ENCODE results near the gene PPARA.
A peak's percentile ranks its signal among the peaks of the same experiment; 100 is the strongest.
"Not testable (repeated sequence)": the region's sequence is repeated elsewhere in the genome, so short reads cannot be mapped to it uniquely, and the experiment has no call there.

Gene PPARA

DNA sequence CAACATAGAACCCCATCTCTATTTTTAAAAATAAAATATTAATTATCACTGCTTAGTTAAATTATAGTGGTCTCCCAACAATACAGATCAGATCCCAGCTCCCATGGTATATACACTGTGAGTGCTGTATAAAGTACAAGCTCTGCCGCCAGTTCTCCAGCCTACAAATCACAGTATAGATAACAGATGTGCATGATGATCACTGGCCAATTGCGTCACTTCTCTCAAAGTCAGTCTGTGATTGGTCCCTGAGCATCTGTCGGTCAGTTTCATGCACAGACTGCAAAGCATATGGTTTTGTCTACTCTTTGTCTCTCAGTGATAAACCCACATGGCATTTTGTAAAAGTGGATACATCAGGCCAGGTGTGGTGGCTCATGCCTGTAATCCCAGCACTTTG is 15.7 kb downstream of the PPARA start:
- DNase-seq: no peak

DNA sequence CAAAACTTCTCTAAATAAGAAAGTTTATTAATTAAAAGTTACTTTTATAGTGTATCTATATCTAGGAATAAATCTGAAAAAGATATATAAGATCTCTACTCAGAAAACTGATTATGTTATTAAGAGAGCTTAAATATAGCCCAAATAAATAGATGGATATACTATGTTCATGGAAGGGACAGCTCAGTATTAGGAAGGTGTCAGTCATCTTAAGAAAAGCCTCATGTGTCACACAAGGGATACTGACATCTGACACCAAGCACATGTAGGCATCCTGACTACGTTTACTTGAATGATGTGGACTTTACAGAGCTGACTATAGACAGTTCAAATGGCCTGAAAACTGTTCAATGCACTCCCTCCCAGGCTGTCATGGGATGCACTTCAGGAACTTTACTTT is 19.3 kb downstream of the PPARA start:
- no peak for DNase-seq

DNA sequence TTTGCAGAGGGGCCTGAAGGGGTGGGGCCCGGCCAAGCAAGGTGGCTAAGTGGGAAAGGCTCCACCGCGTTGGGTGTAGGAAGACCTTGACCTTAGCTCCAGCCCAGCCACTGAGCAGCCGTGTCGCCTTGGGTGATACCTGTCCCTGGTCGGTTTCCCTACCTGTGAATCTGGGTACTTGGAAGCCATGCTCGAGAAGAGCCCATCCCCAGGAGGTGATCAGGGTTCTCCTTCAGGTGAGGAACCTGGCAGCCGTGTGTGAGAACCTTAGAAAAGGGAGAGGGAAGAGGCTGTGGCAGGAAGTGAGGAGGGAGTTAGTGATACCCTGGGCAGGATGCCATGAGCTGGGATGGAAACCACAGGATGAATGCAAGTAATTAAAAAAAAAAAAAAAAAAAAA is 21.6 kb downstream of the PPARA start:
- no peak for DNase-seq

DNA sequence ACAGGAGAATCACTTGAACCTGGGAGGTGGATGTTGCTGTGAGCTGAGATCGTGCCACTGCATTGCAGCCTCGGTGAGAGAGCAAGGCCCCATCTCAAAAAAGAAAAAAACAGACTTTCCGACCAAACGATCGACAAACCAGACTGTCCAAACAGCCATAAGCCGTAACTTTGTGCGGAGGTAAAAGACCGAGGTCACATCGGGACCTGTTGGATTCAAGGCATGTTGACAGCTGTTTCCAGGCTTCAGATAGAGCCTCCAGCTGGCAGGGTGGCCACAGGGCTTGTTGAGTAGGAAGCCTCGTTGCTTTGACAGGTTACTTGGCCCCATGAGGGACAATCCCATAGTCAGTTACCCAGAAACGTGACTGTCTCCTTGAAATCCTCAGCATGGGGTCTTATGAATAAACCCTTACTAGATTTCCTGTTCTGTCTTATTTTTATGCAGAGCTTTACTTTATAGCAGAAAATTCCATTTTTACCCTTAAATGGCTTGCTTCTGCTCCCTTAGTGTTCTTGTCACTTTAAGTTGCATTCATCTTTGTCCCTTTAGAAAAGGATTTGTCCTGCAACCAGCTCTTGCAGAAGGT is 22.3 kb downstream of the PPARA start:
- DNase-seq: no peak

DNA sequence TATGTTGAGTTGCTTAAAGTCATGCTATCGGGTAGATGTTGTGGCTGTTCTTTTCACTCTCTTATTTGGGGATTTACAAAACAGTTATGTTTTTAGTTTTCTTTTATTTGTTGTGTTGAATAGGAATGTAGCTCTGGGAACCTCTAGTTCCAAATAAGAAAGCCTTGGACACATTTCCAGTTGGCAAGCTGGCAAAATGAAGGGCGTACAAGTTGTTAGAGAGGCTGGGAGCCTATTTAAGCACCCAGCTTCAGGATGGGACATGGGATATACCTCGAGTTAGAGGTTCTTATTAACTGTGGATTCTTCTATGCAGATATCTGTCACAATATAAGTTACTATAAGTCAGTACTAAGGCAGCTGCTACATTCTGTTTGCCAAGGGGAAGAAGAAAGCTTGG is 22.8 kb downstream of the PPARA start:
- peak in 3 of 56 donors; percentile 12 to 24 (median 14) for DNase-seq

DNA sequence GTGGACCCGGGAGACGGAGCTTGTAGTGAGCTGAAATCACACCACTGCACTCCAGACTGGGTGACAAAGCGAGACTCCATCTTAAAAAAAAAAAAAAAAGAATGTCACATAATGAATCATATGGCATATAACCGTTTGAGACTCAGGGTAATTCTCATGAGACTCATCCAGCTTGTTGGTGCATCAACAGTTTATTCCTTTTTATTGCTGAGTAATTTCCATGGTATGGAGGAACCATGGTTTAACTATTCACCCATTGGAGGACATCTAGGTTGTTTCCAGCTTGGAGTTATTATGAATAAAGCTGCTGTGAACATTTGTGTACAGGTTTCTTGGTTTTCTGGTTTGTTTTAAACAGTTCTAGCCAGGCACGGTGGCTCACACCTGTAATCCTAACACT is 25.3 kb downstream of the PPARA start:
- DNase-seq: no peak

DNA sequence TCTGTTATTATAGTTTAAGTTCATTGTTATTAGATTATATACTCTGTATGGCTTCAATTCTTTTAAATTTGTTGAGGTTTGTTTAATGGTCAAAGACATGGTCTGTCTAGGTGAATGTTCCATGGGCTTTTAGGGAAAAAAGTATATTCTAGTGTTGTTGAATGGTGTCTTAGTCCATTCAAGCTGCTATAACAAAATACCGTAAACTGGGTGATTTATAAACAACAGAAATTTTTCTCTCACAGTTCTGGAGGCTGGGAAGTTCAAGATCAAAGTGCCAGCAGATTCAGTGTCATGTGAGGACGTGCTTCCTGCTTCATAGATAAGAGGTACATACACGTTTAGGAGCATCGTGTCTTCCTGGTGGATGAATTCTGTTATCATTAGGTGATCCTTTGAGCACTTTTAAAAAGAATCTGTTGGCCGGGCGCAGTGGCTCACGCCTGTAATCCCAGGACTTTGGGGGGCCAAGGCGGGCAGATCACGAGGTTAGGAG is 26.2 kb downstream of the PPARA start:
- no peak for DNase-seq

DNA sequence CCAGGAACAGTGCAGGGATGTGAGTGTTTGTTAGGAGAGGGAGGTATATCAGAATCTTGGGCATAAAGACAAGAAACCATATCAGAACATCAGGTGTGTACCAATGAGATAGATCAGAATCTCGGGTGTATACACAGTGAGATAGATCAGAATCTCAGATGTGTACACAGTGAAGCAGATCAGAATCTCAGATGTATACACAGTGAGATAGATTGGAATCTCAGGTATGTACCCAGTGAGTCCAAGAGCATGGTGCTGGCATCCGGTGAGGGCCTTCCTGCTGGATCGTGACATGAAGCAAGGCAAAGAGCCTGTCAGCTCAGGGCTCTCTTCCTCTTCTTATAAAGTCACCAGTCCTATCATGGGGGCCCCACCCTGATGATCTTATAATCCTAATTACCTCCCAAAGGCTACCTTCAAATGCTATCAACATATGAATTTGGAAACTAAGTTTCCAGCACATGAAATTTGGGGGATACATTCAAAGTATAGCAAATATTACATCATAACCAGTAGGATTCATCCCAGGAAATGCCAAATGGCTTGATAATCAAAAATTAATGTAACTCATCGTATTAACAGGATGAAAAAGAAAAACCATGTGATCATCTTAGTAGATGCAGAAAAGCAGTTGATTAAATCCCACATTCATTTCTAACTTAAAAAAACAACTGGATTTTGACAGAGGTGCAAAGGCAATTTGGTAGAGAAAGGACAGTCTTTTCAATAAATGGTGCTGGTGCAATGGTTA is 28.6 kb downstream of the PPARA start:
- DNase-seq: no peak

DNA sequence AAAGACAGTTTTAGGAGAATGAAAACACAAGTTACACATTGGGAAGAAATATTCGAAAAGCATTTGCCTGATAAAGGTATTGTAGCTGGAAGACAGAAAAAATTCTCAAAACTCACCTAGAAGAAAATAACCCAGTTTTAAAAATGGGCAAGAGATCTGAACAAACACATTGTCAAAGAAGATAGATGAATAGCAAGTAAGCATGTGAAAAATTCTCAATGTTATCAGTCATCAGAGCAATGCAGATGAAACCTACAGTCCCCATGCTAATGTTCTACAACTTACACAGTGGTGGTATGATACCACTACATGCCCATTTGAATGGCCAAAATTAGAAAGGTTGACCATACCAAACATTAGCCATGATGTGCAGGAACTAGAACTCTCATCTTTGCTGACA is 29.4 kb downstream of the PPARA start:
- DNase-seq: no peak

DNA sequence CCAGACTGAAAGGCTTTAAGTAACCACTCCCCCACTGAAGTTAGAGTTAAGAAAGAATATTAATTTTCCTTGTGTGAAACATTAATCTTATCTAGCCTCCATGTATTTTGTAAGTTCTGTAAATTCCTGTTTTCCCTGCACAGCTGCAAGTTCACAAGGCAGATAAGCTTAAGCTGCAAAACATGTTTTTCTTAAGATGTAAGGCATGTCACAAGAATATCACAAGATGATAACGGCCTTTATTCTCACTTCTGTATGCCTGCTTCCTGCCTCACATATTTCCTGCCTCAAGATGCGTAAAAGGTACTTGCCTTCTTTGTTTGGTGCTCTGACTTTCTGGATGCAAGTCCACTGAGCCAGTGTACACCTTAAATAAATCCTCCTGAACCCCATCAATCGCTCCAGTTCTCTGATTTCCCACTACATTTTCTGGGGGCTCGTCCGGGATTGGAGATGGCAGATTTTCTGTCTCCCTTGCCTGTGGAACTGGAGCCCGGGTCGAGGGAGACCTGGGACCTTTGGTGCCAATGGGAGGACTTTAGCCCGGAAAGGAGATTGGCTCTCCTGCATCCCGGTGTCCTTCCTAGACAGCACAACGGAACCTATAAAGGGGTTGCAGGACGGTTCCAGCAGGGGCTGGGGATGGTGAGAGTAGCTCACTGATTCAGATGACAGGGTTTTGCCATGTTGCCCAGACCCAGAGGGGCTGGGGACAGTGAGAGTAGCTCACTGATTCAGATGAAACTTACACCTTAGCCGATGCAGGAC is 30.2 kb downstream of the PPARA start:
- no peak for DNase-seq

DNA sequence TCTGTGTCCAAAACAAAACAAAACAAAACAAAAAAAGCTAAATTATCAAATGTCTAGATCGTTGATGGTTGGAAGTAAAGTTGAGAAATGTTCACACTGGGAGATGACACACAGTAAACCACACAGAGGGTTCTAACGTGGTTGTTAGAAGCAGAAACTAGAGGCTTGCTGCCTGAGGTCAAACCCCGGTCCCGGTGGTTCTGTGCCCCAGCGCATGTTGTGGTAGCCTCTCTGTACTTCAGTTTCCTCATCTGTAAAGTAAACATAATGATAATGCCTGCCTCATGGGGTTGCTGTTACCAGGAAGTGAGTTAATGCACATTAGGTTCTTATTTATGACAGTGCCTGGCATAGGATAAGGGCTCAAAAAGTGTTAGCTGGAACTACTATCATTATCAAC is 33.4 kb downstream of the PPARA start:
- DNase-seq: no peak

DNA sequence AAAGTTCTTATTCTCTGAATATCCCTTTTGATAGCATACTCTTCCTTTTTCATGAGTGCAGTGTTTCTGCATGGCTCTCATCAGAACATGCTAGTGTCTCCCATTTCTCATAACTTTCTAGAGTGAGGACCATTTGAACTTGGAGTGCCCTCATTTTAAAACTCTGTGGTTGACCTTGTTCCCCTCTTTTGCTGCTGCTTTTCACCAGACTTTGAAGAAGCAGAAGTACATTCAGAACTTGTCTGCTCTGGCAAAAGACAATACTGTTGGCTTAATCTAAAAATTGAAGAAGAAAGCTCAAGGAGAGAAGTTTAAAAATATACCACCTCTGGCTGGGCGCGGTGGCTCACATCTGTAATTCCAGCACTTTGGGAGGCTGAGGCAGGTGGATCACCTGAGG is 35.0 kb downstream of the PPARA start:
- DNase-seq: no peak

DNA sequence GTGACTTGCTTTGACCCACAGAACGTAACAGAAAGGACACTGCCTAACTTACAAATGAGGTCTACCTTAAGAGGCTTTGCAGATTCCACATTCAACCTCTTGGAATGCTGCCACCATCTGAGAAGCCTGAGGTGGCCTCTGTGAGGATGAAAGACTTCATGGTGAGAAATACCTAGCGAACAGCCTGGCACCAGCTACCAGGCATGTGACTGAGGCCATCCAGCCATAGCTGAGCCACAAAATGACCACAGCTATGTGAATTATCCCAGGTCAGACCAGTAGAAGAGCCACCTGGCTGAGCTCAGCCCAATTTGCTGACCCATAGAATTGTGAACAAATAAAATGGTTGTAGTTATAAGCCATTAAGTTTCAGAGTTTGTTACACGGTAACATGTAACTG is 37.5 kb downstream of the PPARA start:
- no peak for DNase-seq

DNA sequence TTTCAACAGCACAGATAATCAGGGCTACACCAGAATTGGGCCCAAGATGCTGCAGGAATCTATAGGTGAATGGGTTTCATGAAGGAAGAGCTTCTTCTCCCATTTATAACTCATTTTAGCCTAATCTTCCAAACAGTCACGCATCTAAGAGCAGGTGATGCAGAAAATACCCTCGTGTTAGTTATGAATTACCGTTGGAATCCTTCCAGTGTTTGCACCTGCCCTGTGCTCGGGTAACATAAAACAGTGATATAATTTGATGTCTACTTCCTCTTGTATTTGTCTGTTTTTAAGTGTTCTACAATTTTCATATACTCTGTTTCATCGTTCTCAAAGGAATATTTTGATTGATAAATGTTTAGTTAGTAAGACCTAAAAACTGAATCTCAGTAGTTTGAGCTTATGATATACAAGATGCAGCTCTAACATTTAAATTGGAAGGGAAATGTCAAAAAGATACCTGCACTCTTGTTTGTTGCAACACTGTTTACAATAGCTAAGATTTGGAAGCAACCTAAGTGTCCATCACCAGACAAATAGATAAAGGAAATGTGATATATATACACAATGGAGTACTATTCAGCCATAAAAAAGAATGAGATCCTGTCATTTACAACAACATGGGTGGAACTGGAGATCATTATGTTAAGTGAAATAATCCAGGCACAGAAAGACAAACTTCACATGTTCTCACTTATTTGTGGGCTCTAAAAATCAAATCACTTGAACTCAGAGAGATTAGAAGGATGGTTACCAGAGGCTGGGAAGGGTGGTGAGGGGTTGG is 42.1 kb downstream of the PPARA start:
- no peak for DNase-seq

DNA sequence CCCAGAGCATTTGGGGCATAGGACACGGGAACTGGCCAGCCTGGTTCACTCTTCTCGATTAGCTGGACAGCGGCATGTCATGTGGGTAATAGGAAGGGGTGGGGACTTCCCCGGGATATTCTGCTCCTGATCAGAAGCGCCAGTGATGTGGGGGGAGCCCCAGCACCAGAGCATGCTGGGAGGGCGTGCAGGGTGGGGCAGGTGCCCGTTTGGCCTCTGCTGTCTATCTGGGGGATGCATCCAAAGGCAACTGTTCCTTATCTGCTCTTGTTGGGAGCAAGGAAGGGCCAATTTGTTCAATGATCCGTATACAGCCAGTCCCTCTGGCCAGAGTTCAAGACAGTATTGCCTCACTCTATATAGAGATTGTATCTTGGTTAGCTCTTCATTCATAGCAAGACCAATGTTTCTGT is 43.6 kb downstream of the PPARA start:
- no peak for DNase-seq

DNA sequence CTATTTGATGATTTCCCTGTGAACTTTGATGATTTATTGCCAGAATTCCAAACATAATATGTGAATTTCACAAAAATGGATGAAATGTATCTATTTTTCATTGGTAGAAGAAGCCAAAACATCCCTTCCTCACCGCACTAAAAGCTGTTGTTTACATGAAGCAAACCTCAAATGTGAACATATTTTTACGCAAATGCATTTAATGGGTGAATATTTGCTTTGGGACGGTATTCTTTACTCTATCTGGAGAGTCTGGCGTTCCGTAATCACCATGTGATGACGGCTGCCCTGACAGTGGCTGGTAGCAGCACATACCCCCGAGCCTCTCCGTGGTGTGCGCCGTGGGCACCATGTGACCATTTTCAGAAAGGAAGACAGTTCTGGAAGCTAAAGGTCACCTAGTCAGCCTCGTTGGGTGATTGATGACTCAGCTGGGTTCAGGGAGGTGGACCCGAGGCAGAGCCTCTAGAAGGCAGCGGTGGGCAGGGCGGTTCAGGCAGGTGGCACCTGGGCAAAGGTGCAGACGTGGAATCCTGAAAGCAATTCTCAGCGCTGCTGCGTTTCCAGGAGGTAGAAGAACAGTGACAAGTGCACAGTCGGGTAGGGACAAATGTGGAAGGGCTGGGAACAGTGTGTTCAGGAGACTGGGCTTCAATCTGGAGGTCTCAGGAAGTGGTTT is 45.3 kb downstream of the PPARA start:
- no peak for DNase-seq

DNA sequence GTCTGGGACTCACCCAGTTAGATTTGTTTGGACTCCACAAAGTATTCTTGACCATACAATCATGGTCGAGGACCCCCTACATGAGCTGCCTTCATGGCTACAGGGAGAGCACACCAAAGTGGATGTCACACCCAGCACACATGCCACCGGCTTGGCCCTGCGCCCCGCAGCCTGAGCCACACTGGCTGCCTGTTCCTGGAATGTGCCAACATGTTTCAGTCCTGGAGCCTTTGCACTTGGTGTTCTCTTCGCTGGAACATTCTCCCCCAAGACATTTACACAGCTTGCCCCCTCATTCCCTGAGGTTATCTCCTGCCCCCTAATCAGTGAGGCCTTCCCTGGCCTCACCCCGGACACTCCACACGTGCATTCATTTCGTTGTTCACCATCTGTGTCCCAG is 46.0 kb downstream of the PPARA start:
- DNase-seq: peak in 2 of 56 donors; percentile 2 to 45

DNA sequence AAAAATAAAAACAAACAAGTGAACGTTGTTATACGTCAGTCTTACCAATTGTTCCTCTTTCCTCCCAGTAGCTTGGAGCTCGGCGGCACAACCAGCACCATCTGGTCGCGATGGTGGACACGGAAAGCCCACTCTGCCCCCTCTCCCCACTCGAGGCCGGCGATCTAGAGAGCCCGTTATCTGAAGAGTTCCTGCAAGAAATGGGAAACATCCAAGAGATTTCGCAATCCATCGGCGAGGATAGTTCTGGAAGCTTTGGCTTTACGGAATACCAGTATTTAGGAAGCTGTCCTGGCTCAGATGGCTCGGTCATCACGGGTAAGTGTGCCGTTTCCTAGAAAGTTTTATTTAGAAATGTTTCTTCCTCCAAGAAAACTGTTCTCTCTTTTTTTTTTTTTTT is 47.9 kb downstream of the PPARA start:
- no peak for DNase-seq

DNA sequence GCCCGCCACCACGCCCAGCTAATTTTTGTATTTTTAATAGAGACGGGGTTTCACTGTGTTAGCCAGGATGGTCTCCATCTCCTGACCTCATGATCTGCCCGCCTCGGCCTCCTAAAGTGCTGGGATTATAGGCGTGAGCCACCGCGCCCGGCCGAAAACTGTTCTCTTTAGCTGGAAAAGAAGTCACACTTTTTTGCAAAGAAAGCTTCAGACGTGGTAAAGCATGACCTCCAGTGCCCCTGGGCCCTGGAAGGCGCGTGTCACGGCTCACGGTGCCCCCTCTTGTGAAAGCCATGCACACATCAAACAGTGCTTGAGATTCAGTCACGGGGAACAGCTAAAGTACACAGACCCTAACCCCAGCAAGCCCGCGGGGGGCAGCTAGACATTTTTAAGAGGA is 48.5 kb downstream of the PPARA start:
- not testable (repeated sequence) for DNase-seq

DNA sequence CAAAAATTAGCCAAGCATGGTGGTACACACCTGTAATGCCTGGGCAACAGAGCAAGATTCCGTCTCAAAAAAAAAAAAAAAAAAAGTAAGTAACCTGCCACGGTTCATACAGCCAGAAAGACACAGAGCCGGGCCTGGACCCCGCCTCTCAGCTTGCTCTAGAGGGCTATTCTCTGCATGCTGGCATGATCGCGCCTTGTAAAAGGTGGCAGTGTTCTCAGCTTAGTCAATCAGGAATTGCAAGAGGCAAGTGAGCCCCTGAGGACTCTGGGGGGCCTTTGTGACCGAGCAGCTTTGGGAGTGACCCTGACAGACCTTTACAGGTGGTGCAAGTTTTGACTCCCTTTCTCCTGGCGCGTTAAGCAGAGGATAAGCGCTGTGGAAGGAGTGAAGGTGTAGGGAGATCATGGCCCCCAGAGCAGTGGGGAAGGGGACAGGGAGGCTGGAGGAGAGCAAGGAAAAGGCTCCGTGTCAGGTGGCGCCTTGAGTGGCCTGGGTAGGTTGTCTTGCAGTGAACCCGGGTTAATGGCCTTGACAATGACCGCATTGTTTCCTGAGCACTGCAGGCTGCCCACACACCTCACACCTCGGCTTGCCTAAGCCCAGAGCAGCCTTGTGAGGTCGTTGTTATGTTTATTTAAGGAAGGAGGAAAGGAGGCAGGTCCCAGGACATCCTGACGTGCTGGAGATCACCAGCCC is 50.9 kb downstream of the PPARA start:
- DNase-seq: no peak

All from nucleus accumbens (tissue), 56 donors.